CD14-positive monocyte (primary cell): Measurements from ENCODE around the gene CLEC14A. TPM values are rescaled to one million over a fixed set of nuclear protein-coding genes. Genes with fewer than 3 reads are reported as not detected.

Source experiments
- DNase-seq, 3 donors: peaks; one replicate each; pipeline ENCODE4 v3.0.0-alpha.2; 2011 to 2022
- H2AFZ ChIP-seq: 2 replicates; pipeline ENCODE4 v1.6.0; 2012; ENCODE audit warnings: mild to moderate bottlenecking, low read depth, low read length, inconsistent platforms; ENCODE audit not compliant: insufficient read depth, poor library complexity, severe bottlenecking
- H3K27ac ChIP-seq, 2 donors: 1 replicate in 1 of 2; 2 replicates in 1 of 2; pipeline ENCODE4 v1.5.1; 2012 to 2013; ENCODE audit warnings: low read length in 2 of 2, control low read depth in 1 of 2, inconsistent platforms in 1 of 2, low read depth in 1 of 2, mild to moderate bottlenecking in 1 of 2
- H3K27me3 ChIP-seq, 2 donors: one replicate each; pipeline versions ENCODE4 v1.6.0 to v1.6.1; 2011 to 2013; ENCODE audit warnings: low read length in 2 of 2; ENCODE audit not compliant: control insufficient read depth in 2 of 2, insufficient read depth in 2 of 2
- H3K36me3 ChIP-seq, 2 donors: replicated peaks in 1 of 2; 1 replicate in 1 of 2; 2 replicates in 1 of 2; pipeline versions ENCODE4 v1.5.1 to v1.6.1; 2012 to 2013; ENCODE audit warnings: low read length in 2 of 2, control low read depth in 1 of 2, inconsistent platforms in 1 of 2, mild to moderate bottlenecking in 1 of 2; ENCODE audit not compliant: insufficient read depth in 2 of 2, control insufficient read depth in 1 of 2
- H3K4me1 ChIP-seq, 2 donors: 1 replicate in 1 of 2; 2 replicates in 1 of 2; pipeline versions ENCODE4 v1.5.1 to v1.6.1; 2012 to 2013; ENCODE audit warnings: low read length in 2 of 2, control low read depth in 1 of 2, inconsistent platforms in 1 of 2, mild to moderate bottlenecking in 1 of 2, moderate library complexity in 1 of 2; ENCODE audit not compliant: insufficient read depth in 2 of 2, control insufficient read depth in 1 of 2
- H3K4me2 ChIP-seq: replicated peaks from 2 replicates; pipeline ENCODE3; 2012; ENCODE audit warnings: low read length, moderate library complexity, mild to moderate bottlenecking; ENCODE audit not compliant: poor library complexity, severe bottlenecking; ENCODE audit errors: extremely low read depth
- H3K4me3 ChIP-seq, 3 experiments: fragments of 200-600 bp in 1 of 3; sonication (generic) in 1 of 3; replicated peaks in 1 of 3; 1 replicate in 2 of 3; 2 replicates in 1 of 3; pipeline ENCODE4 v1.5.1; 2011 to 2013; ENCODE audit warnings: low read length in 3 of 3, mild to moderate bottlenecking in 3 of 3, control low read depth in 2 of 3, low read depth in 2 of 3, inconsistent platforms in 1 of 3, moderate library complexity in 1 of 3
- H3K79me2 ChIP-seq: 2 replicates; pipeline ENCODE4 v1.6.0; 2012; ENCODE audit warnings: mild to moderate bottlenecking, control low read depth, inconsistent platforms, low read length, moderate library complexity; ENCODE audit not compliant: insufficient read depth
- H3K9ac ChIP-seq: 2 replicates; pipeline ENCODE4 v1.6.0; 2017; ENCODE audit warnings: low read length, mild to moderate bottlenecking; ENCODE audit not compliant: insufficient read depth, poor library complexity, severe bottlenecking
- H3K9me3 ChIP-seq, 2 donors: replicated peaks in 1 of 2; 1 replicate in 1 of 2; 2 replicates in 1 of 2; pipeline versions ENCODE4 v1.5.1 to v1.6.1; 2012 to 2013; ENCODE audit warnings: low read length in 2 of 2, control low read depth in 1 of 2; ENCODE audit not compliant: control insufficient read depth in 1 of 2, insufficient read depth in 1 of 2
- H4K20me1 ChIP-seq: 2 replicates; pipeline ENCODE4 v1.6.0; 2012; ENCODE audit warnings: mild to moderate bottlenecking, low read length, control low read depth, moderate library complexity; ENCODE audit not compliant: insufficient read depth
- H3K27ac Mint-ChIP-seq, 7 donors: one replicate each; pipeline ENCODE4 v1.8.0; 2020; ENCODE audit warnings: mild to moderate bottlenecking in 7 of 7, mixed read lengths in 7 of 7, moderate library complexity in 6 of 7, inconsistent platforms in 2 of 7
- H3K27me3 Mint-ChIP-seq, 3 donors: one replicate each; pipeline ENCODE4 v1.8.0; 2021 to 2022; ENCODE audit warnings: low read depth in 3 of 3, mild to moderate bottlenecking in 3 of 3, mixed read lengths in 3 of 3, moderate library complexity in 3 of 3, inconsistent platforms in 1 of 3
- H3K36me3 Mint-ChIP-seq, 2 donors: one replicate each; pipeline ENCODE4 v1.8.0; 2020; ENCODE audit warnings: mixed read lengths in 2 of 2, inconsistent platforms in 1 of 2, mild to moderate bottlenecking in 1 of 2
- H3K4me1 Mint-ChIP-seq: one replicate; pipeline ENCODE4 v1.8.0; 2020; ENCODE audit warnings: mild to moderate bottlenecking, mixed read lengths
- H3K4me3 Mint-ChIP-seq, 2 donors: one replicate each; pipeline ENCODE4 v1.8.0; 2020; ENCODE audit warnings: mild to moderate bottlenecking in 2 of 2, mixed read lengths in 2 of 2, moderate library complexity in 1 of 2
- H3K9me3 Mint-ChIP-seq, 7 donors: one replicate each; pipeline ENCODE4 v1.8.0; 2020 to 2022; ENCODE audit warnings: mixed read lengths in 7 of 7, mild to moderate bottlenecking in 6 of 7, moderate library complexity in 6 of 7, inconsistent platforms in 2 of 7
- WGBS: methylation state at CpG from one replicate; pipeline ENCODE4 v1.1.5; 2013; ENCODE audit warnings: missing lambda C conversion rate; ENCODE audit not compliant: insufficient coverage; 5-methylcytosine and 5-hydroxymethylcytosine counted together
- intact Hi-C, 2 donors: fragments of 100-400 bp; cut with micrococcal nuclease; formaldehyde crosslinking; loops; one replicate each; pipeline versions ENCODE4 v1.15.0 to v1.15.1; 2023
- polyA plus RNA-seq, 3 donors: library from polyadenylated mRNA; depleted of rRNA in 1 of 3; unstranded in 2 of 3; stranded (reverse) in 1 of 3; fragments of 300-500 nt in 2 of 3; fragments of >200 nt in 1 of 3; fragmentation: Illumina TruSeq in 2 of 3; gene quantifications; 1 replicate in 2 of 3; 2 replicates in 1 of 3; pipeline ENCODE4 v1.2.3, GENCODE V29; 2012 to 2021
- TF ChIP-seq, protein P1 (sequence below): fragments of 200-600 bp; IDR thresholded peaks from one replicate; pipeline ENCODE4 v1.8.0; 2022; ENCODE audit warnings: antibody characterized with exemption, mild to moderate bottlenecking

CLEC14A gene
- polyA plus RNA-seq, 3 donors, result not detected

DNA sequence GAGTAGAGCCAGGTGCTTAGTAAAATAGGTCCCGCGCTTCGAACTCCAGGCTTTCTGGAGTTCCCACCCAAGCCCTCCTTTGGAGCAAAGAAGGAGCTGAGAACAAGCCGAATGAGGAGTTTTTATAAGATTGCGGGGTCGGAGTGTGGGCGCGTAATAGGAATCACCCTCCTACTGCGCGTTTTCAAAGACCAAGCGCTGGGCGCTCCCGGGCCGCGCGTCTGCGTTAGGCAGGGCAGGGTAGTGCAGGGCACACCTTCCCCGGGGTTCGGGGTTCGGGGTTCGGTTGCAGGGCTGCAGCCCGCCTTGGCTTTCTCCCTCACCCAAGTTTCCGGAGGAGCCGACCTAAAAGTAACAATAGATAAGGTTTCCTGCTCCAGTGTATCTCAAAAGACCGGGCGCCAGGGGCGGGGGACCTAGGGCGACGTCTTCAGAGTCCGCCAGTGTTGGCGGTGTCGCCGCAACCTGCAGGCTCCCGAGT, 44.6 kb downstream of the CLEC14A start:
- Histone ChIP-seq H3K4me2 (no peak overlapping the region), H2AFZ (no peak overlapping the region), H3K4me3 (no peak overlapping the region), H3K79me2 (no peaks in the 10 kb centered on the region), H4K20me1 (no peaks in the 10 kb centered on the region), H3K4me1 (no peaks in the 10 kb centered on the region), H3K27me3 (peaks cover 24 to 57% of the 10 kb centered on the region in 2 donors), H3K27ac (no peak overlapping the region), H3K36me3 (no peaks in the 10 kb centered on the region), H3K9ac (no peak overlapping the region), H3K9me3 (peaks cover 0 to 19% of the 10 kb centered on the region in 2 donors)
- Mint-ChIP-seq H3K27me3 (peaks cover 57 to 67% (median 57%) of the 10 kb centered on the region in 3 donors), H3K4me3 (peak overlapping the region in 1 of 2 donors; percentile 87), H3K9me3 (peaks cover 0 to 16% (median 7%) of the 10 kb centered on the region in 7 donors), H3K27ac (no peak overlapping the region), H3K4me1 (peaks cover 4% of the 10 kb centered on the region), H3K36me3 (no peaks in the 10 kb centered on the region)
- intact Hi-C loops, result no loop called here
- 9% methylated on average over 14 of the region's 34 CpGs for WGBS
- no peak for DNase-seq
- TF ChIP-seq, protein P1, sequence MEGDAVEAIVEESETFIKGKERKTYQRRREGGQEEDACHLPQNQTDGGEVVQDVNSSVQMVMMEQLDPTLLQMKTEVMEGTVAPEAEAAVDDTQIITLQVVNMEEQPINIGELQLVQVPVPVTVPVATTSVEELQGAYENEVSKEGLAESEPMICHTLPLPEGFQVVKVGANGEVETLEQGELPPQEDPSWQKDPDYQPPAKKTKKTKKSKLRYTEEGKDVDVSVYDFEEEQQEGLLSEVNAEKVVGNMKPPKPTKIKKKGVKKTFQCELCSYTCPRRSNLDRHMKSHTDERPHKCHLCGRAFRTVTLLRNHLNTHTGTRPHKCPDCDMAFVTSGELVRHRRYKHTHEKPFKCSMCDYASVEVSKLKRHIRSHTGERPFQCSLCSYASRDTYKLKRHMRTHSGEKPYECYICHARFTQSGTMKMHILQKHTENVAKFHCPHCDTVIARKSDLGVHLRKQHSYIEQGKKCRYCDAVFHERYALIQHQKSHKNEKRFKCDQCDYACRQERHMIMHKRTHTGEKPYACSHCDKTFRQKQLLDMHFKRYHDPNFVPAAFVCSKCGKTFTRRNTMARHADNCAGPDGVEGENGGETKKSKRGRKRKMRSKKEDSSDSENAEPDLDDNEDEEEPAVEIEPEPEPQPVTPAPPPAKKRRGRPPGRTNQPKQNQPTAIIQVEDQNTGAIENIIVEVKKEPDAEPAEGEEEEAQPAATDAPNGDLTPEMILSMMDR, result no peak

DNA sequence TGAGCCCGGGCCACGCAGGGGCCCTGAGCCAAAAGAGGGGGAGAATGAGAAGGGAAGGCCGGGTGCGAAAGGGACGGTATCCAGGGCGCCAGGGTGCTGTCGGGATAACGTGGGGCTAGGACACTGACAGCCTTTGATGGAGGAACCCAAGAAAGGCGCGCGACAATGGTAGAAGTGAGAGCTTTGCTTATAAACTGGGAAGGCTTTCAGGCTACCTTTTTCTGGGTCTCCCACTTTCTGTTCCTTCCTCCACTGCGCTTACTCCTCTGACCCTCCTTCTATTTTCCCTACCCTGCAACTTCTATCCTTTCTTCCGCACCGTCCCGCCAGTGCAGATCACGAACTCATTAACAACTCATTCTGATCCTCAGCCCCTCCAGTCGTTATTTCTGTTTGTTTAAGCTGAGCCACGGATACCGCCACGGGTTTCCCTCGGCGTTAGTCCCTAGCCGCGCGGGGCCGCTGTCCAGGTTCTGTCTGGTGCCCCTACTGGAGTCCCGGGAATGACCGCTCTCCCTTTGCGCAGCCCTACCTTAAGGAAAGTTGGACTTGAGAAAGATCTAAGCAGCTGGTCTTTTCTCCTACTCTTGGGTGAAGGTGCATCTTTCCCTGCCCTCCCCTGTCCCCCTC, 45.2 kb downstream of the CLEC14A start:
- H4K20me1 ChIP-seq, result no peaks in the 10 kb centered on the region
- Mint-ChIP-seq H3K4me3 (peak overlapping the region in 1 of 2 donors; percentile 87), H3K36me3 (no peaks in the 10 kb centered on the region), H3K27ac (no peak overlapping the region), H3K9me3 (peaks cover 2 to 16% (median 11%) of the 10 kb centered on the region in 7 donors), H3K27me3 (peaks cover 57 to 67% (median 59%) of the 10 kb centered on the region in 3 donors), H3K4me1 (peaks cover 4% of the 10 kb centered on the region)
- no peak overlapping the region for H3K9ac ChIP-seq
- H3K9me3 ChIP-seq, result peaks cover 0 to 19% of the 10 kb centered on the region in 2 donors
- H2AFZ ChIP-seq, result no peak overlapping the region
- H3K27ac ChIP-seq, result no peak overlapping the region
- H3K4me1 ChIP-seq, result no peaks in the 10 kb centered on the region
- intact Hi-C loops, result no loop called here
- DNase-seq, result no peak
- H3K27me3 ChIP-seq, result peaks cover 24 to 59% of the 10 kb centered on the region in 2 donors
- 3% methylated on average over 25 of the region's 29 CpGs for WGBS
- no peaks in the 10 kb centered on the region for H3K79me2 ChIP-seq
- H3K4me2 ChIP-seq, result no peak overlapping the region
- no peaks in the 10 kb centered on the region for H3K36me3 ChIP-seq
- no peak overlapping the region for H3K4me3 ChIP-seq
- TF ChIP-seq, protein P1, result no peak
